OCI-LY1 (cell line): Measurements from ENCODE around the gene KCNH2.

Source experiments
- H2AFZ ChIP-seq: fragments of 200-600 bp; sonication (generic), shearing (Covaris generic); 2 replicates; pipeline ENCODE4 v1.6.0; 2014; ENCODE audit warnings: antibody characterized with exemption, mild to moderate bottlenecking, low read length
- H3F3A ChIP-seq: fragments of 200-600 bp; sonication (generic), shearing (Covaris generic); 2 replicates; pipeline ENCODE4 v1.6.0; 2014; ENCODE audit warnings: mild to moderate bottlenecking, antibody characterized with exemption, low read length, moderate library complexity; ENCODE audit not compliant: insufficient read depth
- H3K27ac ChIP-seq: fragments of 200-600 bp; sonication (generic); 2 replicates; pipeline ENCODE4 v1.5.1; 2014; ENCODE audit warnings: low read length, mixed run types, mild to moderate bottlenecking, low read depth; ENCODE audit not compliant: poor library complexity, severe bottlenecking
- H3K27me3 ChIP-seq: fragments of 200-600 bp; sonication (generic); 2 replicates; pipeline ENCODE4 v1.6.0; 2014; ENCODE audit warnings: antibody characterized with exemption, mild to moderate bottlenecking, low read length, moderate library complexity; ENCODE audit not compliant: insufficient read depth
- H3K36me3 ChIP-seq: fragments of 200-600 bp; sonication (generic); 2 replicates; pipeline ENCODE4 v1.6.1; 2014; ENCODE audit warnings: mild to moderate bottlenecking, antibody characterized with exemption, low read length, moderate library complexity, mixed read lengths; ENCODE audit not compliant: insufficient read depth
- H3K4me1 ChIP-seq: fragments of 200-600 bp; sonication (generic); 2 replicates; pipeline ENCODE4 v1.5.1; 2014; ENCODE audit warnings: mild to moderate bottlenecking, low read length, moderate library complexity; ENCODE audit not compliant: insufficient read depth, severe bottlenecking
- H3K4me2 ChIP-seq: fragments of 200-600 bp; sonication (generic), shearing (Covaris generic); 2 replicates; pipeline ENCODE4 v1.6.1; 2014; ENCODE audit warnings: low read length
- H3K4me3 ChIP-seq: fragments of 200-600 bp; sonication (generic); 2 replicates; pipeline ENCODE4 v1.5.1; 2014; ENCODE audit warnings: low read length, low read depth, mild to moderate bottlenecking, mixed read lengths; ENCODE audit not compliant: poor library complexity, severe bottlenecking
- H3K79me2 ChIP-seq: fragments of 200-600 bp; shearing (Covaris generic); 2 replicates; pipeline ENCODE4 v1.6.1; 2016; ENCODE audit warnings: mixed run types, low read length, mixed read lengths; ENCODE audit not compliant: insufficient read depth
- H3K9ac ChIP-seq: fragments of 200-600 bp; sonication (generic), shearing (Covaris generic); 2 replicates; pipeline ENCODE4 v1.6.1; 2014; ENCODE audit warnings: mild to moderate bottlenecking, low read length, mixed read lengths
- H3K9me2 ChIP-seq: fragments of 200-600 bp; sonication (generic), shearing (Covaris generic); 2 replicates; pipeline ENCODE4 v1.6.1; 2014; ENCODE audit warnings: low read depth, mild to moderate bottlenecking, low read length, mixed read lengths
- H3K9me3 ChIP-seq: fragments of 200-600 bp; shearing (Covaris generic); 2 replicates; pipeline ENCODE4 v1.6.1; 2014; ENCODE audit warnings: low read length, mixed read lengths
- H4K20me1 ChIP-seq: fragments of 200-600 bp; sonication (generic), shearing (Covaris generic); 2 replicates; pipeline ENCODE4 v1.6.0; 2016; ENCODE audit warnings: mild to moderate bottlenecking, low read length; ENCODE audit not compliant: insufficient read depth
- CTCF ChIP-seq: fragments of 200-600 bp; sonication (generic), shearing (Covaris generic); IDR thresholded peaks from 2 replicates; pipeline ENCODE4 v1.5.1; 2017; ENCODE audit warnings: mild to moderate bottlenecking, antibody characterized with exemption, low read length, moderate library complexity, mixed read lengths
- EZH2 ChIP-seq: fragments of 200-600 bp; sonication (generic), shearing (Covaris generic); IDR thresholded peaks from 2 replicates; pipeline ENCODE4 v1.8.0; 2017; ENCODE audit warnings: borderline replicate concordance, mixed run types, mild to moderate bottlenecking, antibody characterized with exemption, low read length, moderate library complexity, mixed read lengths

The KCNH2 gene

GRCh38 chr7:150997075-150997511, 19.0 kb upstream of the KCNH2 start:
- Histone ChIP-seq H3K9me2 (no peaks in the 10 kb centered on the region), H3F3A (no peaks in the 10 kb centered on the region), H3K9ac (no peak overlapping the region), H3K79me2 (no peaks in the 10 kb centered on the region), H3K36me3 (no peaks in the 10 kb centered on the region), H2AFZ (no peak overlapping the region), H3K27ac (no peak overlapping the region), H3K4me1 (peaks cover 5% of the 10 kb centered on the region), H3K4me2 (no peak overlapping the region), H4K20me1 (no peaks in the 10 kb centered on the region), H3K27me3 (no peaks in the 10 kb centered on the region; the same call in 1 of the 2 replicates), H3K9me3 (no peaks in the 10 kb centered on the region), H3K4me3 (no peak overlapping the region)
- no peak for TF ChIP-seq CTCF
- no peak for TF ChIP-seq EZH2

DNA sequence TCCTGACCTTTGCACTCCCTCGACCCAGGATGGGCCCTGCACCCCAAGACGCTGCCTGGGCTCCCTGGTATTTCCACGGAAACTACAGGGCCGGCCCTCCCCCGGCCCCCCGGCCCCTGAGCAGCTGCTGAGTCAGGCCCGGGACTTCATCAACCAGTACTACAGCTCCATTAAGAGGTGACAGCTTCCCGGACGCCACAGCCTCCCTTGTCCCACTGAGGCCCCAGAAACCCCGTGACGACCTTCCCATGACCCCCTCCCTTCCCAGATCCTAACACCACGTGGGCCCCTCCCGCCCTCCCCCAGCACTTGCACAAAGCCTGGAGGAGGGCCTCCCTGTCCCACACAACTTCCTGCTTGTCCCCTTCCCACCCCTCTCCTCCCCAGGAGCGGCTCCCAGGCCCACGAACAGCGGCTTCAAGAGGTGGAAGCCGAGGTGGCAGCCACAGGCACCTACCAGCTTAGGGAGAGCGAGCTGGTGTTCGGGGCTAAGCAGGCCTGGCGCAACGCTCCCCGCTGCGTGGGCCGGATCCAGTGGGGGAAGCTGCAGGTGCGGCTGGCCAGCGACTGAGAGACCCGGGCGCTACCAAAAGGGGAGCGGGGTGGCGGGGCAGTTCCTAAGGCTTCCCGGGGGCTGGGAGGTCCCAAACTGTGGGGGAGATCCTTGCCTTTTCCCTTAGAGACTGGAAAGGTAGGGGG, 18.4 kb upstream of the KCNH2 start:
- Histone ChIP-seq H2AFZ (no peak overlapping the region), H3K9ac (no peak overlapping the region), H3K9me2 (no peaks in the 10 kb centered on the region), H3K9me3 (no peaks in the 10 kb centered on the region), H4K20me1 (no peaks in the 10 kb centered on the region), H3K27ac (no peak overlapping the region), H3K79me2 (no peaks in the 10 kb centered on the region), H3K4me1 (peaks cover 5% of the 10 kb centered on the region), H3K4me3 (no peak overlapping the region), H3K4me2 (no peak overlapping the region), H3F3A (no peaks in the 10 kb centered on the region), H3K27me3 (peaks cover under 1% of the 10 kb centered on the region; the same call in 1 of the 2 replicates), H3K36me3 (no peaks in the 10 kb centered on the region)
- TF ChIP-seq CTCF: no peak
- TF ChIP-seq EZH2: no peak

DNA sequence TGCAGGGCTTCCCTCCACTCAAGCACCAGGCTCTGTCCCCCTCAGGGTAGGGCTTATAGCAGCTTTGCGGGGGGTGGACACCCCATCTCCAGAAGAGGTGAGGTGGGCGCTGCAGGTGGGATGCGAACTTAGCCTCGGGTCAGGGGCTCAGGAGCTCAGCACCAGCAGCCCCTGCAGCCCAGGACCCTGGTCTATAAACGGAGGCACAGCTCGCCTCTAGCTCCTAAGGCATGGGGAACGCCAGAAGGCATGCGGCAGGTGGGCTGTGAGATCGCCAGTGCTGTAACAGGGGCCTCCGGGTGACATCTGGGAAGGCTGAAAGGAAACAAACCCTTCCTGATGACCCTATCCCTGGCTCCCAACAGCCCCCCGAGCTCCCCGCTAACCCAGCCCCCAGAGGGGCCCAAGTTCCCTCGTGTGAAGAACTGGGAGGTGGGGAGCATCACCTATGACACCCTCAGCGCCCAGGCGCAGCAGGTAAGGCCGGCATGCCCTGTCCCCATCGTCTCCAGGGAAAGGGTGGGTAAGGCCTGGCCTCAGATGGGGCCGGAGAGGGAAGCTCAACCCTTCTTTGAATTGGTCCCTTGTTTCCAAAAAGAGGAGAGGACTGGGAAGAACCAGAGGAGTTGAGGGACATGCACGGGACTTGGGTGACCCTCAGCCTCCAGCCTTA, 16.9 kb upstream of the KCNH2 start:
- H3K4me3 ChIP-seq: no peak overlapping the region
- no peaks in the 10 kb centered on the region for H3K79me2 ChIP-seq
- peaks cover 3% of the 10 kb centered on the region; the same call in 1 of the 2 replicates for H3K9me3 ChIP-seq
- H3K36me3 ChIP-seq: no peaks in the 10 kb centered on the region; the same call in 1 of the 2 replicates
- peaks cover 16% of the 10 kb centered on the region; the same call in 1 of the 2 replicates for H3K27me3 ChIP-seq
- no peaks in the 10 kb centered on the region for H3F3A ChIP-seq
- H2AFZ ChIP-seq: no peak overlapping the region
- TF ChIP-seq EZH2 (no peak), CTCF (no peak)
- peaks cover 5% of the 10 kb centered on the region for H3K4me1 ChIP-seq
- no peak overlapping the region for H3K4me2 ChIP-seq
- H4K20me1 ChIP-seq: no peaks in the 10 kb centered on the region
- H3K9me2 ChIP-seq: no peaks in the 10 kb centered on the region
- no peak overlapping the region for H3K27ac ChIP-seq
- no peak overlapping the region for H3K9ac ChIP-seq
